GM23248 (cell line): ENCODE data around the gene CEP112.

Experiments used
- EZH2 ChIP-seq: fragments of 200-600 bp; sonication (generic); IDR thresholded peaks from 2 replicates; pipeline ENCODE4 v1.6.1; 2018; ENCODE audit warnings: antibody characterized with exemption, mild to moderate bottlenecking; ENCODE audit not compliant: insufficient read depth, poor library complexity, severe bottlenecking
- EZH2phosphoT487 ChIP-seq: fragments of 200-600 bp; sonication (generic); IDR thresholded peaks from 2 replicates; pipeline ENCODE4 v1.6.1; 2018; ENCODE audit warnings: antibody characterized with exemption, moderate library complexity, mild to moderate bottlenecking, low read depth; ENCODE audit not compliant: insufficient read depth

DNA sequence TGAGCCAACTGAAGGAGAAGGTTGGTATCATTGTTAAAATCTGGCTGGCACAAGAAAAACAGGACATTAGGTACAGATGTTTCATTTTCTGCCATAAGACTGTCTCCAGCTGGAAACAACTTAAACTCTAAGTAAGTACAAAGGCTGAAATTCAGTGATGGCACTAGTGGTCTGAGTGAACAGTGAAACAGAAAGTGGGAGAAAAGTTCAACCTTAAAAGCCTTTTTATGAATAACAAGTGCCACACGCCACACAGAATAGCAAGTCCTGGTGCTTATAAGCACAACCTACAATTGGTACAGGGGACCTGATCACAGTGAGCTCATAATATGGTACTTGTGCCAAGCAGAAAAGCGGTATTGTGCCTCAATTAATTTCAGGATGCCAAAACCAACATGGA, 56.7 kb downstream of the CEP112 start:
- TF ChIP-seq EZH2 = no peak
- no peak for TF ChIP-seq EZH2phosphoT487
